ENCODE data around the gene OR5M11. TPM values are rescaled to one million over a fixed set of nuclear protein-coding genes. Genes with fewer than 3 reads are reported as not detected.

OR5M11 gene
- total RNA-seq, 1 experiment from 2014 or later = not detected

GRCh38 chr11:56545531-56545930 is 2.5 kb upstream of the OR5M11 start:
- intact Hi-C loops (cut with micrococcal nuclease; ENCODE audit: unreplicated experiment) = no loop called here
- ChIA-PET CTCF (no interaction called here), POLR2A (ENCODE audit: low non-redundant PET) (no interaction called here)
- Histone ChIP-seq H3K36me3 (ENCODE audit: insufficient read depth, low read length, poor library complexity, severe bottlenecking) (no peaks in the 10 kb centered on the region), H3K4me3 (ENCODE audit: low read depth, low read length, poor library complexity, severe bottlenecking) (no peak overlapping the region), H3K4me1 (ENCODE audit: insufficient read depth, low read length, poor library complexity, severe bottlenecking) (no peaks in the 10 kb centered on the region), H3K27ac (ENCODE audit: low read depth, low read length, poor library complexity, severe bottlenecking) (no peak overlapping the region), H3K27me3 (replicated peaks; ENCODE audit: insufficient read depth, low read depth, low read length, poor library complexity) (no peaks in the 10 kb centered on the region), H3K9me3 (ENCODE audit: low read depth, low read length, poor library complexity, severe bottlenecking) (no peaks in the 10 kb centered on the region)
- TF ChIP-seq EZH2 (IDR thresholded peaks at IDR 0.05; ENCODE audit: borderline replicate concordance, low read depth, low read length, poor library complexity, severe bottlenecking) (no peak), CTCF (conservative IDR thresholded peaks at IDR 0.05; ENCODE audit: low read depth, low read length) (no peak)
- no TSS peak for BruUV-seq (replicated peaks)
- DNase-seq (ENCODE audit: low spot score) = no peak

GRCh38 chr11:56543739-56544138 is 682 bp upstream of the OR5M11 start:
- BruUV-seq (replicated peaks) = no TSS peak
- DNase-seq (ENCODE audit: low spot score) = no peak
- TF ChIP-seq EZH2 (IDR thresholded peaks at IDR 0.05; ENCODE audit: borderline replicate concordance, low read depth, low read length, poor library complexity, severe bottlenecking) (no peak), CTCF (conservative IDR thresholded peaks at IDR 0.05; ENCODE audit: low read depth, low read length) (no peak)
- intact Hi-C loops (cut with micrococcal nuclease; ENCODE audit: unreplicated experiment) = no loop called here
- Histone ChIP-seq H3K27me3 (replicated peaks; ENCODE audit: insufficient read depth, low read depth, low read length, poor library complexity) (no peaks in the 10 kb centered on the region), H3K4me1 (ENCODE audit: insufficient read depth, low read length, poor library complexity, severe bottlenecking) (no peaks in the 10 kb centered on the region), H3K27ac (ENCODE audit: low read depth, low read length, poor library complexity, severe bottlenecking) (no peak overlapping the region), H3K9me3 (ENCODE audit: low read depth, low read length, poor library complexity, severe bottlenecking) (peaks cover 4% of the 10 kb centered on the region), H3K36me3 (ENCODE audit: insufficient read depth, low read length, poor library complexity, severe bottlenecking) (no peaks in the 10 kb centered on the region), H3K4me3 (ENCODE audit: low read depth, low read length, poor library complexity, severe bottlenecking) (no peak overlapping the region)
- CTCF ChIA-PET = no interaction called here
- POLR2A ChIA-PET (ENCODE audit: low non-redundant PET) = no interaction called here

DNA sequence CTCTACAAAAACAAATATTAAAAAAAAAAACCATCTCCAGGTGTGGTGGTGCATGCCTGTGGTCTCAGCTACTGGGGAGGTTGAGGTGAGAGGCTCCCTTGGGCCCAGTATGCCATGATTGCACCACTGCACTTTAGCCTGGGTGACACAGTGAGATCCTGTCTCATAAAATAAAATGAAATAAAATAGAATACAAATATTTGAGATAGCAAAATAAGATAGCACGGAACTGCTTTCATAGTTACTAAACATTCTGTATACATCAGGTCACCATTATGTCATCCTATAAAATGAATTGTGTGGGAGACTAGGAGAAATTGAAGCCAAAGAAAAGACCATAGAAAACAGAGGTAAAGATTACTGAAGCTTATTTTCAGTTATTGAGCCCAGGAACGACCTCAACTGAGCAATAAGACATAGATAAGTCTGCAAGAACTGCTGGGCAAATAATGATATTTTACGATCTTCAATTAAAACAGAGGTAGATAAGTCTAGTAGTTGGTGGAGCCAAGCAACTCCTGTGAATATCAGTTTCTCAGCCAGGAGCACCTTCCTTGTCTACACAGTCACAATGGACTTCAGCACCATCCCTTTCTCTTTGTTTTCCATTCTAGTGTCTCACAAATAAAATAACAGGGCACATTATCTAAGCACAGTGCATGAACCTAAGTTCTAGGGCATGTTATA is 9.9 kb downstream of the OR5M11 start:
- intact Hi-C loops (cut with micrococcal nuclease; ENCODE audit: unreplicated experiment) = no loop called here
- no peaks in the 10 kb centered on the region for H3K4me1 ChIP-seq (ENCODE audit: insufficient read depth, low read length, poor library complexity, severe bottlenecking)
- TF ChIP-seq EZH2 (IDR thresholded peaks at IDR 0.05; ENCODE audit: borderline replicate concordance, low read depth, low read length, poor library complexity, severe bottlenecking) = no peak
- no peak for TF ChIP-seq CTCF (conservative IDR thresholded peaks at IDR 0.05; ENCODE audit: low read depth, low read length)
- BruUV-seq (replicated peaks) = no TSS peak
- H3K9me3 ChIP-seq (ENCODE audit: low read depth, low read length, poor library complexity, severe bottlenecking) = peaks cover 4% of the 10 kb centered on the region
- H3K36me3 ChIP-seq (ENCODE audit: insufficient read depth, low read length, poor library complexity, severe bottlenecking) = no peaks in the 10 kb centered on the region
- no peak overlapping the region for H3K27ac ChIP-seq (ENCODE audit: low read depth, low read length, poor library complexity, severe bottlenecking)
- CTCF ChIA-PET = no interaction called here
- POLR2A ChIA-PET (ENCODE audit: low non-redundant PET) = no interaction called here
- no peaks in the 10 kb centered on the region for H3K27me3 ChIP-seq (replicated peaks; ENCODE audit: insufficient read depth, low read depth, low read length, poor library complexity)
- no peak for DNase-seq (ENCODE audit: low spot score)
- no peak overlapping the region for H3K4me3 ChIP-seq (ENCODE audit: low read depth, low read length, poor library complexity, severe bottlenecking)

Measured in A673 (cell line).